Liver (tissue), 9 donors: Measurements from ENCODE around the gene KLK13. TPM values are rescaled to one million over a fixed set of nuclear protein-coding genes. Genes with fewer than 3 reads are reported as not detected.

Experiments
- DNase-seq: peaks from one replicate; pipeline ENCODE4 v3.0.0-alpha.2; 2017; ENCODE audit warnings: low spot score
- H3K27ac ChIP-seq, 2 donors: one replicate each; pipeline ENCODE4 v1.7.0; 2013; ENCODE audit warnings: inconsistent platforms in 2 of 2, low read length in 2 of 2, control low read depth in 1 of 2, low read depth in 1 of 2, mild to moderate bottlenecking in 1 of 2
- H3K27me3 ChIP-seq, 4 donors: one replicate each; pipeline versions ENCODE4 v1.6.1 to v1.7.0; 2013; ENCODE audit warnings: low read length in 3 of 4, inconsistent platforms in 1 of 4, mild to moderate bottlenecking in 1 of 4, moderate library complexity in 1 of 4; ENCODE audit not compliant: control insufficient read depth in 4 of 4, insufficient read depth in 4 of 4
- H3K36me3 ChIP-seq, 4 donors: one replicate each; pipeline versions ENCODE4 v1.6.1 to v1.7.0; 2013; ENCODE audit warnings: low read length in 3 of 4, mild to moderate bottlenecking in 3 of 4, low read depth in 1 of 4, moderate library complexity in 1 of 4; ENCODE audit not compliant: control insufficient read depth in 4 of 4, insufficient read depth in 3 of 4
- H3K4me1 ChIP-seq, 4 donors: one replicate each; pipeline versions ENCODE4 v1.6.1 to v1.7.0; 2013; ENCODE audit warnings: low read length in 3 of 4, mild to moderate bottlenecking in 3 of 4, moderate library complexity in 1 of 4; ENCODE audit not compliant: control insufficient read depth in 4 of 4, insufficient read depth in 4 of 4
- H3K4me3 ChIP-seq, 3 donors: one replicate each; pipeline versions ENCODE4 v1.6.1 to v1.7.0; 2013; ENCODE audit warnings: low read length in 3 of 3, control low read depth in 1 of 3, low read depth in 1 of 3, mild to moderate bottlenecking in 1 of 3
- H3K9ac ChIP-seq, 2 donors: one replicate each; pipeline ENCODE4 v1.7.0; 2013; ENCODE audit warnings: low read length in 2 of 2, mild to moderate bottlenecking in 2 of 2, moderate library complexity in 2 of 2, control low read depth in 1 of 2, low read depth in 1 of 2
- H3K9me3 ChIP-seq, 4 donors: one replicate each; pipeline versions ENCODE4 v1.6.1 to v1.7.0; 2013; ENCODE audit warnings: low read length in 3 of 4; ENCODE audit not compliant: control insufficient read depth in 4 of 4
- CTCF ChIP-seq: fragments of 150-350 bp; IDR thresholded peaks from 2 replicates; pipeline ENCODE4 v1.5.1; 2017; ENCODE audit warnings: improper control_type of control experiment, low read depth, low read length; ENCODE audit not compliant: missing input control
- EGR1 ChIP-seq, 2 donors: IDR thresholded peaks; 2 replicates each; pipeline ENCODE4 v1.6.1; 2016 to 2018; ENCODE audit warnings: antibody characterized with exemption in 2 of 2, low read depth in 2 of 2
- FOXA1 ChIP-seq: IDR thresholded peaks from 2 replicates; pipeline ENCODE4 v1.6.1; 2016; ENCODE audit warnings: antibody characterized with exemption
- FOXA2 ChIP-seq: IDR thresholded peaks from 2 replicates; pipeline ENCODE4 v1.6.1; 2016; ENCODE audit warnings: antibody characterized with exemption
- GABPA ChIP-seq, 2 donors: IDR thresholded peaks in 1 of 2; conservative IDR thresholded peaks in 1 of 2; 2 replicates each; pipeline ENCODE4 v1.6.1; 2016; ENCODE audit warnings: antibody characterized with exemption in 2 of 2, mild to moderate bottlenecking in 1 of 2, moderate library complexity in 1 of 2
- HNF4A ChIP-seq, 2 donors: conservative IDR thresholded peaks; 2 replicates each; pipeline ENCODE4 v1.6.1; 2016; ENCODE audit warnings: antibody characterized with exemption in 2 of 2, mild to moderate bottlenecking in 2 of 2
- HNF4G ChIP-seq: IDR thresholded peaks from 2 replicates; pipeline ENCODE4 v1.6.1; 2016; ENCODE audit warnings: antibody characterized with exemption
- JUND ChIP-seq, 2 donors: IDR thresholded peaks; 2 replicates each; pipeline ENCODE4 v1.6.1; 2016; ENCODE audit warnings: antibody characterized with exemption in 2 of 2
- NR2F2 ChIP-seq: IDR thresholded peaks from 2 replicates; pipeline ENCODE4 v1.6.1; 2016; ENCODE audit warnings: antibody characterized with exemption
- RAD21 ChIP-seq, 2 donors: IDR thresholded peaks; 2 replicates each; pipeline ENCODE4 v1.6.1; 2016; ENCODE audit warnings: antibody characterized with exemption in 2 of 2, mild to moderate bottlenecking in 2 of 2
- RXRA ChIP-seq, 2 donors: IDR thresholded peaks; 2 replicates each; pipeline ENCODE4 v1.6.1; 2017 to 2018; ENCODE audit warnings: antibody characterized with exemption in 2 of 2, mild to moderate bottlenecking in 1 of 2
- TAF1 ChIP-seq: conservative IDR thresholded peaks from 2 replicates; pipeline ENCODE4 v1.6.1; 2016; ENCODE audit warnings: antibody characterized with exemption, mild to moderate bottlenecking
- WGBS: extraction: QIAGEN DNeasy Blood & Tissue Kit; methylation state at CpG from one replicate; pipeline ENCODE4 v1.1.7; 2013; 5-methylcytosine and 5-hydroxymethylcytosine counted together
- polyA plus RNA-seq, 2 donors: library from polyadenylated mRNA; stranded (reverse) in 1 of 2; unstranded in 1 of 2; fragments of 200-250 nt in 1 of 2; fragments of >200 nt in 1 of 2; fragmentation: Nextera tagmentation in 1 of 2; extraction: Ambion mirVana in 1 of 2; gene quantifications; one replicate each; pipeline versions ENCODE4 v1.2.1 to v1.2.3, GENCODE V29; 2013 to 2015
- total RNA-seq, 2 donors: library from RNA; depleted of rRNA; stranded (reverse); fragments of >200 nt; gene quantifications; one replicate each; pipeline ENCODE4 v1.2.3, GENCODE V29; 2014
- TF ChIP-seq, protein P1 (sequence below): IDR thresholded peaks from 2 replicates; pipeline ENCODE4 v1.6.1; 2016; ENCODE audit warnings: antibody characterized with exemption
- TF ChIP-seq, protein P2 (sequence below): IDR thresholded peaks from 2 replicates; pipeline ENCODE4 v1.6.1; 2016; ENCODE audit warnings: antibody characterized with exemption
- donor health status: healthy.
- donor health status: healthy.
- donor health status: healthy.
- donor health status: healthy.
- donor health status: healthy.

Gene KLK13
- total and polyA plus RNA-seq, 4 donors = not detected

DNA sequence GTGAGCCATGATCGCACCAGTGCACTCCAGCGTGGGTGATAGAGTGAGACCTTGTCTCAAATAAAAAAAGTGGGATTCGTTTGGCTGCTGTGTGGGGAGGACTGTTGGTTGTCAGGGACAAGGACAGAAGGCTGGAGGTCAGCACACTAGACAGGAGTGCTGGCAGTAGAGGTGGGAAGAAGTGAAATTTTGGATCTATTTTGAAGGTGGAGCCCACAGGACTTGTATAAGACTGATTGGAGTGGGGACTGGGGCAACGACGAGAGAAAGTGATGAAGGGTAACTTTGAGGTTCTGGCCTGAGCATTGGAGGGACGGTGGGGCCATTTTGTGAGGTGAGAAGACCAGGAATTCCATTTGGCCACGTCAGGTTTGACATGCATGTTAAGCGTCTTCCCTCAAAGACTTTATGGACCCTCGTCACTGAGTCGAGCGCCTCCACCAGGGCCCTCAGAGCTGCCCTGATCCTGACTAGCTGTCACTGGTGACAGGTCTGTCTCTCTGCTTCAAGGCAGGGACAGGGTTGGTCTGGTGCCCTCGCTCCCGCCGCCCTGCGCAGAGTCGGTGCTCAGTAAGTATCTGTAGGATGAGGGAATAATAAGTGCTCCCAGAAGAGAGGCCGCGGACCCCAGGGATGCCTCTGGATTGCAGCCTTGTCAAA lies 42.6 kb upstream of the KLK13 start:
- no peaks in the 10 kb centered on the region for H3K9me3 ChIP-seq
- H3K27ac ChIP-seq = peak overlapping the region; percentile 34 to 47
- H3K4me3 ChIP-seq = peak overlapping the region; percentile 75 to 95 (median 84)
- 23% methylated on average over 18 of the region's 18 CpGs for WGBS
- peak overlapping the region; percentile 21 to 42 for H3K9ac ChIP-seq
- DNase-seq = no peak
- H3K36me3 ChIP-seq = peaks cover 3 to 9% (median 5%) of the 10 kb centered on the region in 4 donors
- no peak for TF ChIP-seq RXRA (IDR thresholded peaks at IDR 0.05)
- no peak for TF ChIP-seq CTCF
- TF ChIP-seq FOXA1 = no peak
- no peak for TF ChIP-seq HNF4G
- TF ChIP-seq RAD21 (IDR thresholded peaks at IDR 0.05) = no peak
- TF ChIP-seq NR2F2 = no peak
- TF ChIP-seq, protein P1, sequence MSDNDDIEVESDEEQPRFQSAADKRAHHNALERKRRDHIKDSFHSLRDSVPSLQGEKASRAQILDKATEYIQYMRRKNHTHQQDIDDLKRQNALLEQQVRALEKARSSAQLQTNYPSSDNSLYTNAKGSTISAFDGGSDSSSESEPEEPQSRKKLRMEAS = no peak
- TF ChIP-seq, protein P2, sequence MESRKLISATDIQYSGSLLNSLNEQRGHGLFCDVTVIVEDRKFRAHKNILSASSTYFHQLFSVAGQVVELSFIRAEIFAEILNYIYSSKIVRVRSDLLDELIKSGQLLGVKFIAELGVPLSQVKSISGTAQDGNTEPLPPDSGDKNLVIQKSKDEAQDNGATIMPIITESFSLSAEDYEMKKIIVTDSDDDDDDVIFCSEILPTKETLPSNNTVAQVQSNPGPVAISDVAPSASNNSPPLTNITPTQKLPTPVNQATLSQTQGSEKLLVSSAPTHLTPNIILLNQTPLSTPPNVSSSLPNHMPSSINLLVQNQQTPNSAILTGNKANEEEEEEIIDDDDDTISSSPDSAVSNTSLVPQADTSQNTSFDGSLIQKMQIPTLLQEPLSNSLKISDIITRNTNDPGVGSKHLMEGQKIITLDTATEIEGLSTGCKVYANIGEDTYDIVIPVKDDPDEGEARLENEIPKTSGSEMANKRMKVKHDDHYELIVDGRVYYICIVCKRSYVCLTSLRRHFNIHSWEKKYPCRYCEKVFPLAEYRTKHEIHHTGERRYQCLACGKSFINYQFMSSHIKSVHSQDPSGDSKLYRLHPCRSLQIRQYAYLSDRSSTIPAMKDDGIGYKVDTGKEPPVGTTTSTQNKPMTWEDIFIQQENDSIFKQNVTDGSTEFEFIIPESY = no peak
- TF ChIP-seq EGR1 (IDR thresholded peaks at IDR 0.05; ENCODE audit: low read depth in 2 of 2) = no peak
- TF ChIP-seq TAF1 = no peak
- H3K4me1 ChIP-seq = peaks cover 6 to 17% (median 14%) of the 10 kb centered on the region in 4 donors
- H3K27me3 ChIP-seq = no peaks in the 10 kb centered on the region

GRCh38 chr19:51103926-51104341 lies 39.0 kb upstream of the KLK13 start:
- no peak for DNase-seq
- peaks cover 9 to 16% (median 13%) of the 10 kb centered on the region in 4 donors for H3K4me1 ChIP-seq
- H3K9me3 ChIP-seq = no peaks in the 10 kb centered on the region
- H3K27ac ChIP-seq = no peak overlapping the region
- TF ChIP-seq JUND (IDR thresholded peaks at IDR 0.05) = no peak
- no peak for TF ChIP-seq GABPA (IDR thresholded peaks at IDR 0.05 in 1 of 2, conservative IDR thresholded peaks at IDR 0.05 in 1 of 2)
- no peak for TF ChIP-seq HNF4G
- TF ChIP-seq, protein P1 = no peak
- TF ChIP-seq FOXA1 = no peak
- TF ChIP-seq NR2F2 = no peak
- TF ChIP-seq RAD21 (IDR thresholded peaks at IDR 0.05) = no peak
- TF ChIP-seq FOXA2 = no peak
- TF ChIP-seq EGR1 (IDR thresholded peaks at IDR 0.05; ENCODE audit: low read depth in 2 of 2) = no peak
- no peak for TF ChIP-seq HNF4A (conservative IDR thresholded peaks at IDR 0.05)
- H3K27me3 ChIP-seq = no peaks in the 10 kb centered on the region
- peaks cover 3 to 15% (median 10%) of the 10 kb centered on the region in 4 donors for H3K36me3 ChIP-seq
- WGBS = 90% methylated on average over 49 of the region's 49 CpGs
- no peak overlapping the region for H3K4me3 ChIP-seq
- no peak overlapping the region for H3K9ac ChIP-seq
